B cell (primary cell): ENCODE measurements around the gene FMR1NB. TPM values are rescaled to one million over a fixed set of nuclear protein-coding genes. Genes with fewer than 3 reads are reported as not detected.
A peak's percentile ranks its signal among the peaks of the same experiment; 100 is the strongest.

Experiments used
- ATAC-seq: fragments of 200-7000 bp; cut with Tn5 transposase; one replicate; pipeline ENCODE4 v1.10.0; 2021; ENCODE audit warnings: low read depth, mild to moderate bottlenecking, moderate number of reproducible peaks, moderate library complexity
- CTCF ChIA-PET: fragments of 350-600 bp; sonication (Branson Sonifier 250); formaldehyde crosslinking; loops from one replicate; lab custom pipeline; 2021; ENCODE audit warnings: antibody characterized with exemption, inconsistent platforms; lab: Charles Lee
- POLR2A ChIA-PET: fragments of 350-600 bp; sonication (Branson Sonifier 250); formaldehyde crosslinking; loops from one replicate; lab custom pipeline; 2021; ENCODE audit warnings: antibody characterized with exemption; lab: Charles Lee
- DNase-seq: peaks from one replicate; pipeline ENCODE4 v3.0.0; 2013
- H2AFZ ChIP-seq: 2 replicates; pipeline ENCODE4 v1.6.1; 2012; ENCODE audit warnings: mild to moderate bottlenecking, low read depth, low read length; ENCODE audit not compliant: insufficient read depth, poor library complexity, severe bottlenecking
- H3K27ac ChIP-seq, 2 donors: 1 replicate in 1 of 2; 2 replicates in 1 of 2; pipeline ENCODE4 v1.5.1; 2012 to 2013; ENCODE audit warnings: low read length in 2 of 2, mild to moderate bottlenecking in 2 of 2, moderate library complexity in 1 of 2
- H3K27me3 ChIP-seq, 4 experiments: fragments of 200-600 bp in 1 of 4; sonication (generic) in 1 of 4; replicated peaks in 1 of 4; 1 replicate in 2 of 4; 2 replicates in 2 of 4; pipeline versions ENCODE4 v1.6.1 to v1.7.0; 2013 to 2016; ENCODE audit warnings: low read length in 3 of 4, mild to moderate bottlenecking in 2 of 4, mixed read lengths in 1 of 4, moderate library complexity in 1 of 4; ENCODE audit not compliant: insufficient read depth in 4 of 4, control insufficient read depth in 3 of 4; ENCODE audit errors: control extremely low read depth in 1 of 4
- H3K36me3 ChIP-seq, 2 experiments: replicated peaks in 1 of 2; 1 replicate in 1 of 2; 2 replicates in 1 of 2; pipeline versions ENCODE4 v1.6.1 to v1.7.1; 2013; ENCODE audit warnings: low read length in 1 of 2; ENCODE audit not compliant: insufficient read depth in 2 of 2, control insufficient read depth in 1 of 2; ENCODE audit errors: control extremely low read depth in 1 of 2, extremely low read depth in 1 of 2
- H3K4me1 ChIP-seq, 2 donors: fragments of 200-600 bp in 1 of 2; sonication (generic) in 1 of 2; 1 replicate in 1 of 2; 2 replicates in 1 of 2; pipeline versions ENCODE4 v1.5.1 to v1.6.1; 2013 to 2017; ENCODE audit warnings: low read length in 2 of 2; ENCODE audit not compliant: control insufficient read depth in 2 of 2, insufficient read depth in 2 of 2
- H3K4me2 ChIP-seq: replicated peaks from 2 replicates; pipeline ENCODE3; 2012; ENCODE audit warnings: mild to moderate bottlenecking, low read depth, low read length; ENCODE audit not compliant: poor library complexity, severe bottlenecking
- H3K4me3 ChIP-seq, 5 experiments: fragments of 200-600 bp in 1 of 5; sonication (generic) in 1 of 5; 1 replicate in 3 of 5; 2 replicates in 2 of 5; pipeline versions ENCODE4 v1.5.1 to v1.7.0; 2011 to 2016; ENCODE audit warnings: low read length in 4 of 5, mild to moderate bottlenecking in 4 of 5, low read depth in 2 of 5, control low read depth in 1 of 5, moderate library complexity in 1 of 5; ENCODE audit not compliant: insufficient read depth in 1 of 5; ENCODE audit errors: control extremely low read depth in 1 of 5, extremely low read depth in 1 of 5
- H3K79me2 ChIP-seq: fragments of 200-600 bp; sonication (generic); one replicate; pipeline ENCODE4 v1.6.0; 2016; ENCODE audit warnings: low read length; ENCODE audit not compliant: control insufficient read depth, insufficient read depth
- H3K9ac ChIP-seq: fragments of 200-600 bp; sonication (generic); 2 replicates; pipeline ENCODE4 v1.6.1; 2017; ENCODE audit warnings: mild to moderate bottlenecking, low read length, moderate library complexity
- H3K9me3 ChIP-seq, 3 donors: one replicate each; pipeline versions ENCODE4 v1.6.1 to v1.7.1; 2013; ENCODE audit warnings: low read length in 2 of 3; ENCODE audit not compliant: control insufficient read depth in 2 of 3, insufficient read depth in 1 of 3; ENCODE audit errors: control extremely low read depth in 1 of 3
- H4K20me1 ChIP-seq: 2 replicates; pipeline ENCODE4 v1.6.0; 2012; ENCODE audit warnings: mild to moderate bottlenecking, low read length; ENCODE audit not compliant: insufficient read depth, control insufficient read depth, poor library complexity, severe bottlenecking
- H3K27ac Mint-ChIP-seq: one replicate; pipeline ENCODE4 v1.8.0; 2021; ENCODE audit warnings: mixed read lengths
- H3K27me3 Mint-ChIP-seq: one replicate; pipeline ENCODE4 v1.8.0; 2021; ENCODE audit warnings: mixed read lengths
- H3K4me1 Mint-ChIP-seq: one replicate; pipeline ENCODE4 v1.8.0; 2021; ENCODE audit warnings: mixed read lengths
- H3K4me3 Mint-ChIP-seq: one replicate; pipeline ENCODE4 v1.8.0; 2021; ENCODE audit warnings: mixed read lengths
- H3K9me3 Mint-ChIP-seq: one replicate; pipeline ENCODE4 v1.8.0; 2022; ENCODE audit warnings: mixed read lengths; ENCODE audit not compliant: insufficient read depth
- CTCF ChIP-seq: fragments of 200-600 bp; IDR thresholded peaks from one replicate; pipeline ENCODE4 v1.8.0; 2022; ENCODE audit warnings: antibody characterized with exemption, mild to moderate bottlenecking
- EZH2 ChIP-seq: IDR thresholded peaks from 2 replicates; pipeline ENCODE4 v1.6.1; 2012; ENCODE audit warnings: borderline replicate concordance, low read depth, mild to moderate bottlenecking, moderate library complexity, low read length; ENCODE audit not compliant: insufficient read depth, poor library complexity, severe bottlenecking
- WGBS: methylation state at CpG from one replicate; pipeline ENCODE4 v1.1.5; 2013; ENCODE audit warnings: missing lambda C conversion rate; ENCODE audit not compliant: insufficient coverage; 5-methylcytosine and 5-hydroxymethylcytosine counted together
- intact Hi-C: fragments of 100-400 bp; cut with micrococcal nuclease; formaldehyde crosslinking; loops from one replicate; pipeline ENCODE4 v1.10.0; 2022
- polyA plus RNA-seq: library from polyadenylated mRNA; depleted of rRNA; stranded (reverse); fragments of >200 nt; gene quantifications from 2 replicates; pipeline ENCODE4 v1.2.3, GENCODE V29; 2012
- total RNA-seq, 2 donors: library from RNA; stranded (reverse); fragments of 120-200 nt in 1 of 2; gene quantifications; 1 replicate in 1 of 2; 2 replicates in 1 of 2; pipeline versions ENCODE4 v1.2.3 to v1.2.4, GENCODE V29; 2013 to 2022

Gene FMR1NB
- total and polyA plus RNA-seq, 2 donors (not counting 1 experiment from before 2014, with no cell fraction given): not detected

- no CpG with 5 or more reads among the region's 4 CpGs for WGBS
- ATAC-seq: no peak
- H3K9me3 Mint-ChIP-seq: no peaks in the 10 kb centered on the region
Measured at GRCh38 chrX:148049441-148049840, 68.3 kb downstream of the FMR1NB start.

GRCh38 chrX:148051973-148052372 is 70.8 kb downstream of the FMR1NB start:
- H3K9ac ChIP-seq: no peak overlapping the region
- POLR2A ChIA-PET: no interaction called here
- H3K4me2 ChIP-seq: no peak overlapping the region
- ATAC-seq (no peak), DNase-seq (no peak)
- H3K4me1 ChIP-seq: no peaks in the 10 kb centered on the region
- Mint-ChIP-seq H3K4me3 (no peak overlapping the region), H3K27ac (no peak overlapping the region), H3K9me3 (no peaks in the 10 kb centered on the region), H3K4me1 (no peaks in the 10 kb centered on the region), H3K27me3 (no peaks in the 10 kb centered on the region)
- no peaks in the 10 kb centered on the region for H4K20me1 ChIP-seq
- intact Hi-C loops: no loop called here
- H3K27me3 ChIP-seq: no peaks in the 10 kb centered on the region
- CTCF ChIA-PET: interaction anchor here (4.3 to 5.1 kb wide), 2 partner anchors 1235 to 1418 kb away, joined by 35 to 42 read pairs; no protein-coding TSS in a partner anchor
- WGBS: 96% methylated on average over 20 of the region's 35 CpGs
- H3K4me3 ChIP-seq: no peak overlapping the region
- H3K27ac ChIP-seq: no peak overlapping the region
- H3K36me3 ChIP-seq: no peaks in the 10 kb centered on the region
- no peaks in the 10 kb centered on the region for H3K9me3 ChIP-seq
- H3K79me2 ChIP-seq: no peaks in the 10 kb centered on the region
- TF ChIP-seq CTCF: no peak
- no peak for TF ChIP-seq EZH2
- H2AFZ ChIP-seq: no peak overlapping the region

More at GRCh38 chrX:148049441-148049840, 68.3 kb downstream of the FMR1NB start:
- Histone ChIP-seq H3K4me3 (no peak overlapping the region), H3K27me3 (no peaks in the 10 kb centered on the region), H3K27ac (no peak overlapping the region), H3K4me2 (no peak overlapping the region), H3K9me3 (no peaks in the 10 kb centered on the region), H2AFZ (no peak overlapping the region), H3K36me3 (no peaks in the 10 kb centered on the region), H3K79me2 (no peaks in the 10 kb centered on the region), H3K9ac (no peak overlapping the region), H4K20me1 (no peaks in the 10 kb centered on the region), H3K4me1 (no peaks in the 10 kb centered on the region)
- Mint-ChIP-seq H3K27me3 (no peaks in the 10 kb centered on the region), H3K4me3 (no peak overlapping the region), H3K27ac (no peak overlapping the region), H3K4me1 (no peaks in the 10 kb centered on the region)
- POLR2A ChIA-PET: no interaction called here
- CTCF ChIA-PET: interaction anchor here (1.5 to 5.1 kb wide), 4 partner anchors 1238 to 1420 kb away, joined by 3 to 42 read pairs (median 19); no protein-coding TSS in a partner anchor
- no peak for TF ChIP-seq EZH2
- TF ChIP-seq CTCF: peak; percentile 74
- intact Hi-C loops: no loop called here
- DNase-seq: peak; percentile 52
